Measurements from ENCODE around the gene FBRSL1. TPM values are rescaled to one million over a fixed set of nuclear protein-coding genes. Genes with fewer than 3 reads are reported as not detected.

The FBRSL1 gene
- total and polyA plus RNA-seq, 9 donors = 3.2 to 69.5 (median 32.2) TPM

- H3K36me3 ChIP-seq = no peaks in the 10 kb centered on the region
- no peak overlapping the region for H3K4me3 ChIP-seq
- DNase-seq = no peak
- H3K27me3 ChIP-seq = no peaks in the 10 kb centered on the region
- WGBS, 3 donors = 82 to 86% (median 84%) methylated on average over 13 to 28 of the region's 28 CpGs
- TF ChIP-seq EP300 (IDR thresholded peaks at IDR 0.05) = no peak
- no peak for TF ChIP-seq CTCF (IDR thresholded peaks at IDR 0.05)
- no peak for TF ChIP-seq POLR2A (IDR thresholded peaks at IDR 0.05)
- H3K4me1 ChIP-seq (ENCODE audit: insufficient read depth) = peaks cover 45% of the 10 kb centered on the region
- H3K27ac ChIP-seq = no peak overlapping the region
- no peaks in the 10 kb centered on the region for H3K9me3 ChIP-seq
- intact Hi-C loops (cut with DNase I) = no loop called here
These were observed 7.8 kb downstream of the FBRSL1 start for GRCh38 chr12:132497514-132498405.

- Histone ChIP-seq H3K4me1 (ENCODE audit: insufficient read depth) (peaks cover 42% of the 10 kb centered on the region), H3K27me3 (no peaks in the 10 kb centered on the region), H3K4me3 (no peak overlapping the region), H3K36me3 (no peaks in the 10 kb centered on the region), H3K9me3 (no peaks in the 10 kb centered on the region), H3K27ac (no peak overlapping the region)
- WGBS, 3 donors = 85 to 89% (median 86%) methylated on average over 10 to 12 of the region's 12 CpGs
- DNase-seq = no peak
- intact Hi-C loops (cut with DNase I) = no loop called here
- no peak for TF ChIP-seq POLR2A (IDR thresholded peaks at IDR 0.05)
- TF ChIP-seq EP300 (IDR thresholded peaks at IDR 0.05) = no peak
- no peak for TF ChIP-seq CTCF (IDR thresholded peaks at IDR 0.05)
These were observed 9.0 kb downstream of the FBRSL1 start for GRCh38 chr12:132498931-132499330.

GRCh38 chr12:132500142-132500855 is 10.3 kb downstream of the FBRSL1 start:
- DNase-seq = no peak
- no peak for TF ChIP-seq POLR2A (IDR thresholded peaks at IDR 0.05)
- TF ChIP-seq EP300 (IDR thresholded peaks at IDR 0.05) = no peak
- TF ChIP-seq CTCF (IDR thresholded peaks at IDR 0.05) = no peak
- peaks cover 32% of the 10 kb centered on the region for H3K4me1 ChIP-seq (ENCODE audit: insufficient read depth)
- intact Hi-C loops (cut with DNase I) = no loop called here
- no peaks in the 10 kb centered on the region for H3K27me3 ChIP-seq
- 77 to 80% (median 78%) methylated on average over 18 to 19 of the region's 19 CpGs for WGBS, 3 donors
- H3K9me3 ChIP-seq = no peaks in the 10 kb centered on the region
- no peak overlapping the region for H3K27ac ChIP-seq
- H3K36me3 ChIP-seq = no peaks in the 10 kb centered on the region
- H3K4me3 ChIP-seq = no peak overlapping the region

- no peaks in the 10 kb centered on the region for H3K9me3 ChIP-seq
- TF ChIP-seq CTCF (IDR thresholded peaks at IDR 0.05) (no peak), POLR2A (IDR thresholded peaks at IDR 0.05) (no peak), EP300 (IDR thresholded peaks at IDR 0.05) (no peak)
- no peak for DNase-seq
- 81 to 86% (median 86%) methylated on average over 7 to 9 of the region's 9 CpGs for WGBS, 3 donors
- intact Hi-C loops (cut with DNase I) = no loop called here
- no peak overlapping the region for H3K4me3 ChIP-seq
- H3K4me1 ChIP-seq (ENCODE audit: insufficient read depth) = peaks cover 33% of the 10 kb centered on the region
- no peaks in the 10 kb centered on the region for H3K27me3 ChIP-seq
- H3K27ac ChIP-seq = no peak overlapping the region
- no peaks in the 10 kb centered on the region for H3K36me3 ChIP-seq
These were observed 10.9 kb downstream of the FBRSL1 start for GRCh38 chr12:132500856-132501180.

Measured in ovary (tissue), 9 donors.